Endothelial cell (in vitro differentiated cells): ENCODE data around the gene ATXN7L3. TPM values are rescaled to one million over a fixed set of nuclear protein-coding genes. Genes with fewer than 3 reads are reported as not detected.
A peak's percentile ranks its signal among the peaks of the same experiment; 100 is the strongest.

Experiments
- DNase-seq: peaks from one replicate; pipeline ENCODE4 v3.0.0; 2021; ENCODE audit warnings: low spot score
- H3K27ac Mint-ChIP-seq: one replicate; pipeline ENCODE4 v1.8.0; 2021; ENCODE audit warnings: mixed read lengths, inconsistent platforms; ENCODE audit not compliant: unreplicated experiment
- H3K27me3 Mint-ChIP-seq: one replicate; pipeline ENCODE4 v1.8.0; 2021; ENCODE audit warnings: mild to moderate bottlenecking, moderate library complexity, mixed read lengths, inconsistent platforms; ENCODE audit not compliant: unreplicated experiment
- H3K36me3 Mint-ChIP-seq: one replicate; pipeline ENCODE4 v1.8.0; 2021; ENCODE audit warnings: mild to moderate bottlenecking, low read depth, mixed read lengths, inconsistent platforms; ENCODE audit not compliant: unreplicated experiment
- H3K4me1 Mint-ChIP-seq: one replicate; pipeline ENCODE4 v1.8.0; 2021; ENCODE audit warnings: mild to moderate bottlenecking, mixed read lengths, inconsistent platforms; ENCODE audit not compliant: unreplicated experiment
- H3K4me3 Mint-ChIP-seq: one replicate; pipeline ENCODE4 v1.8.0; 2021; ENCODE audit warnings: mild to moderate bottlenecking, mixed read lengths, inconsistent platforms; ENCODE audit not compliant: unreplicated experiment
- H3K9me3 Mint-ChIP-seq: one replicate; pipeline ENCODE4 v1.8.0; 2021; ENCODE audit warnings: mixed read lengths, inconsistent platforms; ENCODE audit not compliant: unreplicated experiment
- total RNA-seq: library from RNA; stranded (reverse); fragmentation: NEBNext Ultra II Directional; extraction: Animal tissue kit (Norgen Biotek cat#: 25700); gene quantifications from one replicate; pipeline ENCODE4 v1.2.1, GENCODE V29; 2021; ENCODE audit not compliant: unreplicated experiment
- TF ChIP-seq, protein P1 (sequence below): fragments of 200-600 bp; sonication (generic); IDR thresholded peaks from one replicate; pipeline ENCODE4 v1.5.0; 2021; ENCODE audit warnings: antibody characterized with exemption; ENCODE audit not compliant: unreplicated experiment

Gene ATXN7L3
- total RNA-seq, 1 donor from 2014 or later: 152 TPM

DNA sequence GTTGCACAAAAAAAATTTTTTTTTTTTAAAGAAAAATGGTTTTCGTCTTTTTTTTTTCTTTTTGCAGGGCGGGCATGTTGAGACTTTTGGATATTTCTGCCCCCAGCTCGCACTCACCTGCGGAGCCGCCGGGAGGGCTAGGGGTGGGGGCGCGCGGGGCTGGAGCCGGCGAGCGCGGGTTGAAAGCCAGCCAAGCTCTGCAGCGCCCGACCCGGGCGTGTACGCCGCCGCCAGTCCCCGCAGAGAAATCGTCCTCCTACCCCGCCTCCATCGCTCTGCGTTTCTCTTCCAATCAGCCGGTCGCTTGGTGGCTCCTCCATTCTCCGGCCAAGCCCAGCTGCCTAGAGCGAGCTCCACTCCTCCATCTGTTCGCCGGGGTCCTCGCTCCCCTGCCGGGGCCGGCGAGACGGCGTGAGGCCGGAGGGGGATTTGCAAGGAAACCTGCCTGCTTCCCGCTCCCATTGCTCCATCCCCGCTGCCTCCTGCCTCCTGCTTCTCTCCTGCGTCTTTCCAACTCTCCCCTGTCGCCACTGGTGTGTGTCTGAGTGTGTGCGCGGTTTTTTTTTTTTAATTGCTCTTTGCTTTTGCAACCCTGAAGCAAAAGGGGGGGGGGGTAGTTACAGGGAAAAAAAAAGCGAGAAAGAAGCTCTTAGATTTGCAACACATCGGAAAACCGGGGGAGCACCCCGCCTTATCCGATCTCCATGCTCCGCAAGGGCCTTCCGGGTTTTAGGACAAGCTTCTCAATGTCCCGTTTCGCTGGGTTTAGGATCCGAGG lies 21.6 kb upstream of the ATXN7L3 start:
- H3K4me1 Mint-ChIP-seq: peaks cover 31% of the 10 kb centered on the region
- peaks cover 6% of the 10 kb centered on the region for H3K36me3 Mint-ChIP-seq
- peaks cover 18% of the 10 kb centered on the region for H3K27me3 Mint-ChIP-seq
- peak overlapping the region; percentile 79 for H3K27ac Mint-ChIP-seq
- TF ChIP-seq, protein P1, sequence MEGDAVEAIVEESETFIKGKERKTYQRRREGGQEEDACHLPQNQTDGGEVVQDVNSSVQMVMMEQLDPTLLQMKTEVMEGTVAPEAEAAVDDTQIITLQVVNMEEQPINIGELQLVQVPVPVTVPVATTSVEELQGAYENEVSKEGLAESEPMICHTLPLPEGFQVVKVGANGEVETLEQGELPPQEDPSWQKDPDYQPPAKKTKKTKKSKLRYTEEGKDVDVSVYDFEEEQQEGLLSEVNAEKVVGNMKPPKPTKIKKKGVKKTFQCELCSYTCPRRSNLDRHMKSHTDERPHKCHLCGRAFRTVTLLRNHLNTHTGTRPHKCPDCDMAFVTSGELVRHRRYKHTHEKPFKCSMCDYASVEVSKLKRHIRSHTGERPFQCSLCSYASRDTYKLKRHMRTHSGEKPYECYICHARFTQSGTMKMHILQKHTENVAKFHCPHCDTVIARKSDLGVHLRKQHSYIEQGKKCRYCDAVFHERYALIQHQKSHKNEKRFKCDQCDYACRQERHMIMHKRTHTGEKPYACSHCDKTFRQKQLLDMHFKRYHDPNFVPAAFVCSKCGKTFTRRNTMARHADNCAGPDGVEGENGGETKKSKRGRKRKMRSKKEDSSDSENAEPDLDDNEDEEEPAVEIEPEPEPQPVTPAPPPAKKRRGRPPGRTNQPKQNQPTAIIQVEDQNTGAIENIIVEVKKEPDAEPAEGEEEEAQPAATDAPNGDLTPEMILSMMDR: no peak
- peak; percentile 66 for DNase-seq
- H3K9me3 Mint-ChIP-seq: no peaks in the 10 kb centered on the region
- H3K4me3 Mint-ChIP-seq: peak overlapping the region; percentile 97

DNA sequence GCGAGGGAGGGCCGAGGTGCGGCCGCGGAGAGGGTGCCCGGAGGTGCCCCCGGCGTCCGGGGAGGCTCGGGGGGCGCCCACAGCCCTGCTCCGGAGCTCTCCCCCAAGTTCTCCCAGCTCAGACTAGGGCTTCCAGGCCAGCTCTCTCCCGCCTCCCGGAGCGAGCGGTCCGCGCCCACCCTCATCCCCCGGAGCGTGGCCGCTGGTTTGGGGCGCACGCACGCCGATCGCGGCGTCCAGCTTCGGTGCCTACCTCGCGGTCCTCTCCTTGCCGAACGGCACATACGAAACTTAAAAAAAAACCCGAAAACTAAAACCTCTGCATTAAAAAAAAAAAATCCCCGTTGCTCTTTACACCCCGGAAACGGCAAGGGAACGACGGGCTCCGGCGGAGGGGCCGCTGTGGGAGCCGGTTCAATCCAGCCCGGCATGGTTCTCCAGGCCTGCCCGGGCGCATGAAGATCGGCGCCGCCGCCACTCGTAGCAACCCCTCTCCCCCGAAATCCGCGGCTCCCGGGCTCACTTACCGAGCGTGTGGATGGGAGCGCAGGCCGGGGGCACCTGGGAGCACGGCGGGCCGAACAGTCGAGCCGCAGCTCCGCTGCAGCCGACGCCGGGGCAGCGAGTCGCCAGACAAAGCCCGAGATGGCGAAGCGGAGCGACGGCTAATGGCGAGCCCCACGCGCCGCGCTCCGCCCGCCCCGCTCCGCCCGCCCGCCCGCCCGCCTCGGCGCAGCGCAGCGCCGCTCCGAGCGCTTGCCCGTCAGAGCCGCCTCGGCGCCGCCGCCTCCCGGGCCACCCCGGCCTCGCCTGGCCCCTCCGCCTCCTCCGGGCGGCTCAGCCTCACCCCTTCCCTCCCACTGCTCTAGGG lies 20.8 kb upstream of the ATXN7L3 start:
- TF ChIP-seq, protein P1: no peak
- H3K9me3 Mint-ChIP-seq: no peaks in the 10 kb centered on the region
- peaks cover 31% of the 10 kb centered on the region for H3K4me1 Mint-ChIP-seq
- H3K27me3 Mint-ChIP-seq: peaks cover 21% of the 10 kb centered on the region
- H3K27ac Mint-ChIP-seq: peak overlapping the region; percentile 36
- peak overlapping the region; percentile 97 for H3K4me3 Mint-ChIP-seq
- DNase-seq: peak; percentile 33
- peaks cover 14% of the 10 kb centered on the region for H3K36me3 Mint-ChIP-seq

DNA sequence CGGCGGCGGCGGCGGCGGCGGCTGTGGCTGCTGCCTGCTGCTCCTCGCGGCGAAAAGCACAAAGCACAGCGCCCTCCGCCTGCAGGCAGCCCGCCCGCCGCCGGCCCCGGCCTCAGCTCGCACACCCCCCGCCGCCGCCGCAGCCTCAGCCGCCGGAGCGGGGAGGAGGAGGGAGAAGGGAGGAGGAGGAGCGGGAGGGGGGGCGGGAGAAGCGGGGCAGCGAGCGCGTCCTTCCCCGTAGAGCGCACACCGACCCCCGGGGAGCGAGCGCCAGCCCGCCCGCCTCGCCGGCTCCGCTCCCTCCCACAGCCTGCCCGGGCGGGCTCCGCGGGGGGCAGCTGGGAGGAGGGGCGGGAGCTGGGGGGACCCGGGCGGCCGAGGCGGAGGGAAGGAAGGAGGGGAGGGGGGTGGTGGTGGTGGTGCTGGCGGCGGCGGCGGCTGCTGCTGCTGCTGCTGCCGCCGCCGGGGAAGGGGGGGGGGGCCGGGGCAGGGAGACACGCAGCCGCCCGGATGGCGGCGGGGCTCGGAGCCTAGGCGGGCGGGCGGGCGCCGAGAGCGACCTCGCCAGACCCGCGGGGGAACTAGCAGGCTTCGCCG lies 20.0 kb upstream of the ATXN7L3 start, which contains the start of gene UBTF:
UBTF (minus strand) TSS at position 60 of the 597 bp plus-strand sequence. CDS start 1,446 bp downstream, outside the sequence.
- Mint-ChIP-seq H3K4me3 (peak within 1 kb of the TSS; percentile 93), H3K36me3 (peaks cover 20% of the 10 kb centered on the region), H3K9me3 (no peaks in the 10 kb centered on the region), H3K27me3 (peaks cover 25% of the 10 kb centered on the region), H3K4me1 (peaks cover 31% of the 10 kb centered on the region), H3K27ac (peak within 1 kb of the TSS; percentile 36)
- peak; percentile 61 for DNase-seq
- TF ChIP-seq, protein P1: no peak

DNA sequence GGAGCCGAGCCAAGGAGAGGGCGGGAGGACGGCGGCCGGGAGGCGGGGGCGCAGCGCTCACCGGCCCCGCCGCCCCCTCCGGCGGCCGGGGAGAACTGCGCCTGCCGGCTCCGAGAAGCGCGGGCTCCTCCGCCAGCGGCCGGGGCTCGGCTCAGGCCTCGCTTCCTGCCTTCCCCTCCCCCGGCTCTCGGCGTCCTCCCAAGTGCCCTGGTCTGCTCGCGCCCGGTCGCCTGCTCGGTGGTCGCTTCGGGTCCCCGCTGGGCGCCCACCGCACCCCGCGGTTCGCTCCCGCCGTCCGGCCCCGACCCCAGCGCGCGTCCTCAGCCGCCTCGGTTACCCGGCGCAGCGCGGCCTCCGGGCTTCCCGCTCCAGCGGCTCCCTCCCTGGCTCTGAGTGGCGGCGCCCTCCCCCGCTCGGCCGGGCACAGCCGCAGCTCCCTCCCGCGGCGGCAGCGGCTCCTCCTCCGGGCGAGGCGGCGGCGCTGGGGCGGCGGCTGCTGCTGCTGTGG lies 19.5 kb upstream of the ATXN7L3 start:
- H3K9me3 Mint-ChIP-seq: no peaks in the 10 kb centered on the region
- H3K27me3 Mint-ChIP-seq: peaks cover 26% of the 10 kb centered on the region
- H3K4me1 Mint-ChIP-seq: peaks cover 32% of the 10 kb centered on the region
- H3K4me3 Mint-ChIP-seq: no peak overlapping the region
- no peak overlapping the region for H3K27ac Mint-ChIP-seq
- DNase-seq: peak; percentile 79
- H3K36me3 Mint-ChIP-seq: peaks cover 25% of the 10 kb centered on the region
- TF ChIP-seq, protein P1: peak; percentile 49
